GM21528 (cell line): ENCODE measurements around the gene CEACAM7.

Experiments used
- ATAC-seq: cut with Tn5 transposase; IDR thresholded peaks from one replicate; pipeline ENCODE4 v1.9.1; 2021; ENCODE audit warnings: mild to moderate bottlenecking, moderate library complexity; ENCODE audit not compliant: unreplicated experiment, low FRiP score

CEACAM7 gene

DNA sequence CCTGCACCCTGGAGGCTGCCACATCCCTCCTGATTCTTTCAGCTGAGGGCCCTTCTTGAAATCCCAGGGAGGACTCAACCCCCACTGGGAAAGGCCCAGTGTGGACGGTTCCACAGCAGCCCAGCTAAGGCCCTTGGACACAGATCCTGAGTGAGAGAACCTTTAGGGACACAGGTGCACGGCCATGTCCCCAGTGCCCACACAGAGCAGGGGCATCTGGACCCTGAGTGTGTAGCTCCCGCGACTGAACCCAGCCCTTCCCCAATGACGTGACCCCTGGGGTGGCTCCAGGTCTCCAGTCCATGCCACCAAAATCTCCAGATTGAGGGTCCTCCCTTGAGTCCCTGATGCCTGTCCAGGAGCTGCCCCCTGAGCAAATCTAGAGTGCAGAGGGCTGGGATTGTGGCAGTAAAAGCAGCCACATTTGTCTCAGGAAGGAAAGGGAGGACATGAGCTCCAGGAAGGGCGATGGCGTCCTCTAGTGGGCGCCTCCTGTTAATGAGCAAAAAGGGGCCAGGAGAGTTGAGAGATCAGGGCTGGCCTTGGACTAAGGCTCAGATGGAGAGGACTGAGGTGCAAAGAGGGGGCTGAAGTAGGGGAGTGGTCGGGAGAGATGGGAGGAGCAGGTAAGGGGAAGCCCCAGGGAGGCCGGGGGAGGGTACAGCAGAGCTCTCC is 13.5 kb upstream of the CEACAM7 start:
- ATAC-seq = no peak

DNA sequence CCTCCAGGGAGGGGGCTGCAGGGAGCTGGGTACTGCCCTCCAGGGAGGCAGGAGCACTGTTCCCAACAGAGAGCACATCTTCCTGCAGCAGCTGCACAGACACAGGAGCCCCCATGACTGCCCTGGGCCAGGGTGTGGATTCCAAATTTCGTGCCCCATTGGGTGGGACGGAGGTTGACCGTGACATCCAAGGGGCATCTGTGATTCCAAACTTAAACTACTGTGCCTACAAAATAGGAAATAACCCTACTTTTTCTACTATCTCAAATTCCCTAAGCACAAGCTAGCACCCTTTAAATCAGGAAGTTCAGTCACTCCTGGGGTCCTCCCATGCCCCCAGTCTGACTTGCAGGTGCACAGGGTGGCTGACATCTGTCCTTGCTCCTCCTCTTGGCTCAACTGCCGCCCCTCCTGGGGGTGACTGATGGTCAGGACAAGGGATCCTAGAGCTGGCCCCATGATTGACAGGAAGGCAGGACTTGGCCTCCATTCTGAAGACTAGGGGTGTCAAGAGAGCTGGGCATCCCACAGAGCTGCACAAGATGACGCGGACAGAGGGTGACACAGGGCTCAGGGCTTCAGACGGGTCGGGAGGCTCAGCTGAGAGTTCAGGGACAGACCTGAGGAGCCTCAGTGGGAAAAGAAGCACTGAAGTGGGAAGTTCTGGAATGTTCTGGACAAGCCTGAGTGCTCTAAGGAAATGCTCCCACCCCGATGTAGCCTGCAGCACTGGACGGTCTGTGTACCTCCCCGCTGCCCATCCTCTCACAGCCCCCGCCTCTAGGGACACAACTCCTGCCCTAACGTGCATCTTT is 12.5 kb upstream of the CEACAM7 start:
- ATAC-seq = no peak

DNA sequence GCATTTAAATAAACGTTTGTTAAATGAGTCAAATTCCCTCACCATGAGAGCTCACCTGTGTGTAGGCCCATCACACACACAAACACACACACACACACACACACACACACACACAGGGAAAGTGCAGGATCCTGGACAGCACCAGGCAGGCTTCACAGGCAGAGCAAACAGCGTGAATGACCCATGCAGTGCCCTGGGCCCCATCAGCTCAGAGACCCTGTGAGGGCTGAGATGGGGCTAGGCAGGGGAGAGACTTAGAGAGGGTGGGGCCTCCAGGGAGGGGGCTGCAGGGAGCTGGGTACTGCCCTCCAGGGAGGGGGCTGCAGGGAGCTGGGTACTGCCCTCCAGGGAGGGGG is 11.9 kb upstream of the CEACAM7 start:
- ATAC-seq = no peak

DNA sequence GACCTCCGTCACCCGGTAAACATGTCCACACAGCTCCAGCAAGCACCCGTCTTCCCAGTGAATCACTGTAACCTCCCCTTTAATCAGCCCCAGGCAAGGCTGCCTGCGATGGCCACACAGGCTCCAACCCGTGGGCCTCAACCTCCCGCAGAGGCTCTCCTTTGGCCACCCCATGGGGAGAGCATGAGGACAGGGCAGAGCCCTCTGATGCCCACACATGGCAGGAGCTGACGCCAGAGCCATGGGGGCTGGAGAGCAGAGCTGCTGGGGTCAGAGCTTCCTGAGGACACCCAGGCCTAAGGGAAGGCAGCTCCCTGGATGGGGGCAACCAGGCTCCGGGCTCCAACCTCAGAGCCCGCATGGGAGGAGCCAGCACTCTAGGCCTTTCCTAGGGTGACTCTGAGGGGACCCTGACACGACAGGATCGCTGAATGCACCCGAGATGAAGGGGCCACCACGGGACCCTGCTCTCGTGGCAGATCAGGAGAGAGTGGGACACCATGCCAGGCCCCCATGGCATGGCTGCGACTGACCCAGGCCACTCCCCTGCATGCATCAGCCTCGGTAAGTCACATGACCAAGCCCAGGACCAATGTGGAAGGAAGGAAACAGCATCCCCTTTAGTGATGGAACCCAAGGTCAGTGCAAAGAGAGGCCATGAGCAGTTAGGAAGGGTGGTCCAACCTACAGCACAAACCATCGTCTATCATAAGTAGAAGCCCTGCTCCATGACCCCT is 11.3 kb upstream of the CEACAM7 start:
- ATAC-seq = no peak

DNA sequence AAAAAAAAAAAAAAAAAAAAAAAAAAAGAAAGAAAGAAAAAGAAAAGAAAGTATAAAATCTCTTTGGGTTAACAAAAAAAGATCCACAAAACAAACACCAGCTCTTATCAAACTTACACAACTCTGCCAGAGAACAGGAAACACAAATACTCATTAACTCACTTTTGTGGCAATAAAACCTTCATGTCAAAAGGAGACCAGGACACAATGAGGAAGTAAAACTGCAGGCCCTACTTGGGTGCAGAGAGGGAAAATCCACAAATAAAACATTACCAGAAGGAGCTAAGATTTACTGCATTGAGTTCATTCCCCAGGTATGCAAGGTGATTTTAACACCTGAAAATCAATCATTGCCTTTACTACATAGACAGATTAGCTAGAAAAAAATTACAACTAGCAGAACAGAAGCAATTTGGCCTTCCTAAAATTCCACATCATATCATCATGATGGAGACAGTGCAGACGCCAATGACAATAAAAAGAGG is 10.7 kb upstream of the CEACAM7 start:
- ATAC-seq = no peak

DNA sequence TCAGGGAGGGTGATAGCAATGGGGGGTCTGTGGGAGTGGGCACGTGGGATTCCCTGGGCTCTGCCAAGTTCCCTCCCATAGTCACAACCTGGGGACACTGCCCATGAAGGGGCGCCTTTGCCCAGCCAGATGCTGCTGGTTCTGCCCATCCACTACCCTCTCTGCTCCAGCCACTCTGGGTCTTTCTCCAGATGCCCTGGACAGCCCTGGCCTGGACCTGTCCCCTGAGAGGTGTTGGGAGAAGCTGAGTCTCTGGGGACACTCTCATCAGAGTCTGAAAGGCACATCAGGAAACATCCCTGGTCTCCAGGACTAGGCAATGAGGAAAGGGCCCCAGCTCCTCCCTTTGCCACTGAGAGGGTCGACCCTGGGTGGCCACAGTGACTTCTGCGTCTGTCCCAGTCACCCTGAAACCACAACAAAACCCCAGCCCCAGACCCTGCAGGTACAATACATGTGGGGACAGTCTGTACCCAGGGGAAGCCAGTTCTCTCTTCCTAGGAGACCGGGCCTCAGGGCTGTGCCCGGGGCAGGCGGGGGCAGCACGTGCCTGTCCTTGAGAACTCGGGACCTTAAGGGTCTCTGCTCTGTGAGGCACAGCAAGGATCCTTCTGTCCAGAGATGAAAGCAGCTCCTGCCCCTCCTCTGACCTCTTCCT is 9.3 kb upstream of the CEACAM7 start:
- ATAC-seq = no peak

DNA sequence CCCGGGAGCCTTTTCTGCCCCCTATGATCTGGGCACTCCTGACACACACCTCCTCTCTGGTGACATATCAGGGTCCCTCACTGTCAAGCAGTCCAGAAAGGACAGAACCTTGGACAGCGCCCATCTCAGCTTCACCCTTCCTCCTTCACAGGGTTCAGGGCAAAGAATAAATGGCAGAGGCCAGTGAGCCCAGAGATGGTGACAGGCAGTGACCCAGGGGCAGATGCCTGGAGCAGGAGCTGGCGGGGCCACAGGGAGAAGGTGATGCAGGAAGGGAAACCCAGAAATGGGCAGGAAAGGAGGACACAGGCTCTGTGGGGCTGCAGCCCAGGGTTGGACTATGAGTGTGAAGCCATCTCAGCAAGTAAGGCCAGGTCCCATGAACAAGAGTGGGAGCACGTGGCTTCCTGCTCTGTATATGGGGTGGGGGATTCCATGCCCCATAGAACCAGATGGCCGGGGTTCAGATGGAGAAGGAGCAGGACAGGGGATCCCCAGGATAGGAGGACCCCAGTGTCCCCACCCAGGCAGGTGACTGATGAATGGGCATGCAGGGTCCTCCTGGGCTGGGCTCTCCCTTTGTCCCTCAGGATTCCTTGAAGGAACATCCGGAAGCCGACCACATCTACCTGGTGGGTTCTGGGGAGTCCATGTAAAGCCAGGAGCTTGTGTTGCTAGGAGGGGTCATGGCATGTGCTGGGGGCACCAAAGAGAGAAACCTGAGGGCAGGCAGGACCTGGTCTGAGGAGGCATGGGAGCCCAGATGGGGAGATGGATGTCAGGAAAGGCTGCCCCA is 8.5 kb upstream of the CEACAM7 start:
- ATAC-seq = no peak

DNA sequence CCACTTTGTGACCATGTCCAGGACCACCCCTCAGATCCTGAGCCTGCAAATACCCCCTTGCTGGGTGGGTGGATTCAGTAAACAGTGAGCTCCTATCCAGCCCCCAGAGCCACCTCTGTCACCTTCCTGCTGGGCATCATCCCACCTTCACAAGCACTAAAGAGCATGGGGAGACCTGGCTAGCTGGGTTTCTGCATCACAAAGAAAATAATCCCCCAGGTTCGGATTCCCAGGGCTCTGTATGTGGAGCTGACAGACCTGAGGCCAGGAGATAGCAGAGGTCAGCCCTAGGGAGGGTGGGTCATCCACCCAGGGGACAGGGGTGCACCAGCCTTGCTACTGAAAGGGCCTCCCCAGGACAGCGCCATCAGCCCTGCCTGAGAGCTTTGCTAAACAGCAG is 7.7 kb upstream of the CEACAM7 start:
- no peak for ATAC-seq

DNA sequence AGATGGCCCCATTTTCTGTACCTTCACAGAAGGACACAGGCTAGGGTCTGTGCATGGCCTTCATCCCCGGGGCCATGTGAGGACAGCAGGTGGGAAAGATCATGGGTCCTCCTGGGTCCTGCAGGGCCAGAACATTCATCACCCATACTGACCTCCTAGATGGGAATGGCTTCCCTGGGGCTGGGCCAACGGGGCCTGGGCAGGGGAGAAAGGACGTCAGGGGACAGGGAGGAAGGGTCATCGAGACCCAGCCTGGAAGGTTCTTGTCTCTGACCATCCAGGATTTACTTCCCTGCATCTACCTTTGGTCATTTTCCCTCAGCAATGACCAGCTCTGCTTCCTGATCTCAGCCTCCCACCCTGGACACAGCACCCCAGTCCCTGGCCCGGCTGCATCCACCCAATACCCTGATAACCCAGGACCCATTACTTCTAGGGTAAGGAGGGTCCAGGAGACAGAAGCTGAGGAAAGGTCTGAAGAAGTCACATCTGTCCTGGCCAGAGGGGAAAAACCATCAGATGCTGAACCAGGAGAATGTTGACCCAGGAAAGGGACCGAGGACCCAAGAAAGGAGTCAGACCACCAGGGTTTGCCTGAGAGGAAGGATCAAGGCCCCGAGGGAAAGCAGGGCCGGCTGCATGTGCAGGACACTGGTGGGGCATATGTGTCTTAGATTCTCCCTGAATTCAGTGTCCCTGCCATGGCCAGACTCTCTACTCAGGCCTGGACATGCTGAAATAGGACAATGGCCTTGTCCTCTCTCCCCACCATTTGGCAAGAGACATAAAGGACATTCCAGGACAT is 7.0 kb upstream of the CEACAM7 start:
- ATAC-seq = no peak

DNA sequence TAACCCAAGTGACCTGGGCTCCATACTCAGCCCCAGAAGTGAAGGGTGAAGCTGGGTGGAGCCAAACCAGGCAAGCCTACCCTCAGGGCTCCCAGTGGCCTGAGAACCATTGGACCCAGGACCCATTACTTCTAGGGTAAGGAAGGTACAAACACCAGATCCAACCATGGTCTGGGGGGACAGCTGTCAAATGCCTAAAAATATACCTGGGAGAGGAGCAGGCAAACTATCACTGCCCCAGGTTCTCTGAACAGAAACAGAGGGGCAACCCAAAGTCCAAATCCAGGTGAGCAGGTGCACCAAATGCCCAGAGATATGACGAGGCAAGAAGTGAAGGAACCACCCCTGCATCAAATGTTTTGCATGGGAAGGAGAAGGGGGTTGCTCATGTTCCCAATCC is 6.1 kb upstream of the CEACAM7 start:
- ATAC-seq = no peak

DNA sequence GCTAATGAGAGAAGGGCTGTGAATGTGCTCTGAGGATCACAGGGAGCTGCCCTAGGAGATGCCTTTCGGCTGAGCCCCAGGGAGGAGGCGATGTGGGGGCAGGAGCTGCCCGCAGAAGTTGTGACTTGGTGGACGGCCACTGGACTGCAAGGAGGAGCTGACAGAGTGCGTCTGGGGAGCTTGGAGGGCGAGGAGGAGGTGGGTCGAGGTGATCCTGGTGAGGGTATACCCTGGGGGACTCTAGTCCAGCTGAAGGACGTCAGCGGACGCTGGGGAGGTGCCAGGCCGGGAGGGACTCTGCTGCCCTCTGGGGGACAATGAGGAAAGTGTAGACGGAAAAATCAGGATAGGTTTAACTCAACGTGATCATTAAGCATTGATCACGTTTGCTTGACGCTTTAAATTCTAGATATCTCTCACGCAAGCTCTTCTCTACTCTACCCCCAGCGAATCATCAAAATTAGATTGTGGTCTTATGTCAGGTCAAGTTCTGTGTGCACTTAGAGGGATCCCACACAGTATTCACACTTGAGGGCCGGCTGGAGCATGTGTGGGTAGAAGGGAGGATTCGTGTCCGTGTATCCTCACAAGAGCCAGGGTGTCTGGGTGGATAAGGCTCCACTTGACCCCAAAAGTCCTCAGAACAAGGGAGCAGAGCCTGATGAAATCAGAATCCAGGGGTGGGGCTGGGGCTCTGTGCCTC is 3.3 kb upstream of the CEACAM7 start:
- no peak for ATAC-seq

DNA sequence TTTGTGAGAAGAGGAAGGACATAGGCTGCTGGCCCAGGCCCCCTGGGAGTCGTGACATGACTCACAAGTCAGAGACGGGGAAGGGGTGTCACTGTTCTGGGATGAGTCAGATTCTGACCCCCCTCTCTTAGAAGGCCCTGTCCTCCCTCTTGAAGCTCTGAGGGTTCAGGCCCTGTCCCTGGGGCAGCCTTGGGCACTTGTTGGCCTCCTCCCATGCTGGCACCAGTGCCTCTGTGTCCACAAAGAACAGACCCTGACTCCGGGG is 2.7 kb upstream of the CEACAM7 start:
- ATAC-seq = no peak

DNA sequence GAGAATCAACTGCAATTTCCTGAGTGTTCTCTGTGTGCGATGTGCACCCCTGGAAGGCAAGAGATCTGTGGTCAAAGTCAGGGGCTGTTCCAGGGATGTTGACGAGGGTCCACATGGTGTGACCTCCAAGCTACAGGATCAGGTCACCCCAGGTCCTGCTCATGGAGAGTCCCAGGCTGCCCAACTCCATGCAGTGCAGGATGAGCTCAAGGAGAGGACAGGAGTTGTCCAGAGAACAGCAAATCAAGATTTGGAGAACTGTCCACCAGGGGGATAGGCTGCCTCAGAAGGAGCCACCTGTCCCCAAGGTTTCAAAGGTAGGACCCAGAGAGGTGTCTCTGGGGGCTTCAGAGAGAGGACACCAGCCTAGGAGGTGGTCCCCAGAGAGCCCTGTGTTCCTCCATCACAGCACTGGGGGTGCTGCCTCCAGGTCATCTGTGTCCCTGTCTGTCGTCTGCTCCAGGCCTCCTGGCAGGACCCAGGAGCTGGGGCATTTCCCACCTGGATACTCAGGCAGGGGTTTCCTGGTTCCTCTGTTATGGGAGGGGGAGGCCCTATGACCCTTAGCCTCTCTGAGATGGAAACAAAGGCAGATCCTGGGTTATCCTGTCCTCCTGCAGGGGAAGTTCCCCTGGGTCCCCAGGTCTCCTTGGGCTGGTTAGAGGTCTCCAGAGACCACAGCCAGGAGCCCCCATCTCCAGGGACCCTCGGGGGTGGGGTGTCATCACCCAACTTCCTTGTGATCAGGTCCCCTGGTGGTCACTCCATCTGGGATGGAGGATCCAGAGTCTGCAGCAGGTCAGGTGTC is 2.1 kb upstream of the CEACAM7 start:
- no peak for ATAC-seq

DNA sequence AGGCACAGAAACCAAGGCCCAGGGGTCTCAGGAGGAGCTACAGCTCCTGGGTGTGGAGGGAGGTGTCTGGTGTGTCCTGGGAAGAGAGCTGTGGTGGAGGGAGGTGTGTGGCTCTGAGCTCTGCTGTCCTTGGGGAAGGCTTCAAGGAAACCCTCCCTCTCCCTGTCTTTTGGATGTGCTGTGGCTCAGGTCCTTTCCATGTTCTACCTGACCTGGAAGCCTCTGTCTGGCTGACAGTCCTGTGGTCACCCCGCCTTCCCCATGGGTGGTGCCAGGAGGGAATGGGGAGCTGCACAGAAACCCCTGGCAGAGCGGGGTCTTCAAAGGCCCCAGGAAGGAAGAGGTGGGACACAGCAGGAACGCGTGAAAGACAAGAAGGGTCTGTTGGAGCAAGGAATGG is 617 bp upstream of the CEACAM7 start:
- no peak for ATAC-seq

DNA sequence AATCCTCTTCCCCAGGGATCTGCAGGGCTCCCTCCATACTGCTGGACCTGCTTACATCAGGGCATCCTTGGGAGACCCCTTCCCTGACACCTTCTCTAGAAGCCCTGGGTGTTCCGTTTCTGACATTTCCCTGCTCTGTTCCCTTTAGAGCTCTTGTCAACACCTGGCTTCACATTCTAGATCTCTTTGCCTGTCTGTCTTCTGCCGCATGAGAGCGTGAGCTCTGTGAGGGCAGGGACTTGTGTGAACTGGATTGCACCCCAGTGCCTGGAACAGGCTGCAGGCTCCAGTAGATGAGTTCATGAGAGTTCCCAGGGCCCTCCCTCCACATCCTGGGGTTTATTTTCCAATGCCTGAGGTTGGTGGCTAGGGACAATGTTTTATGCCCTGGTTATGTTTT is 651 bp downstream of the CEACAM7 start:
- ATAC-seq = no peak

DNA sequence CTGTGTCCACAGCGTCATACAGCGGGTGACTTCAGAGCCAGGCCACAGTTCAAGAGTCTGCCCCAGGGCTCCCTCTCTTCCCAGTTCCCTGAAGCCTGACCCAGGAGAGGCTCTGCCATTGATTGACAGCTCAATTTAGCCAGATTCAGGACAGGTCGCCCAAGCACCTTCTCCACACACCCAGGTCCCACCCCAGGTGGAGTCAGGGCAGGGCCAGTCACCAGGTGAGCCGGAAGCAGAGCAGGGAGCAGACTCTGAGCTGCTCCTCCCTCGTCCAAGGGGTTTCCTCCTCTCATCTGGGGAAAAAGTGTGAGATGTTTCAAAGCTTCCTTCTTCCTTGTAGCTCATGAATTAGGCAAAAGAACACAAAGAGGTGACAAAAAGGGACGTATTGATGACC is 5.6 kb downstream of the CEACAM7 start:
- no peak for ATAC-seq

DNA sequence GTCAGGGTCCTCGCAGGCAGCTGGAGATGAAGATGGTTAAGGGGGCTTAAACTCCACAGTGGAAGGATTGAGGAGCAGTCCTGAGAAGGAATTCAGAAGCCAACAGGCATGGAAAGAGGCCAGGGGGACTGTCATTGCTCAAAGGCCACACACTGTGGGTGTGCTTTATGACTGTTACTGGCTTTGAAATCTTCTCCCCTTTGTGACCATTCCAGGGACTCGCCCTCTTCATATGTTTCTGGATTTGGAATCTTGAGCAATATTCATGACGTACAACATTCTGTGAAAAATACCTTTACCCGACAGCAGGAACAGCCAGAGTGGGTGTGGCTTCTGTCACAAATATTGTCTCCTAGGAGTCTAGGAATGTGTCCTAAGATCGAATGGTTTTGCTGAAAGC is 16.6 kb downstream of the CEACAM7 start:
- ATAC-seq = no peak

DNA sequence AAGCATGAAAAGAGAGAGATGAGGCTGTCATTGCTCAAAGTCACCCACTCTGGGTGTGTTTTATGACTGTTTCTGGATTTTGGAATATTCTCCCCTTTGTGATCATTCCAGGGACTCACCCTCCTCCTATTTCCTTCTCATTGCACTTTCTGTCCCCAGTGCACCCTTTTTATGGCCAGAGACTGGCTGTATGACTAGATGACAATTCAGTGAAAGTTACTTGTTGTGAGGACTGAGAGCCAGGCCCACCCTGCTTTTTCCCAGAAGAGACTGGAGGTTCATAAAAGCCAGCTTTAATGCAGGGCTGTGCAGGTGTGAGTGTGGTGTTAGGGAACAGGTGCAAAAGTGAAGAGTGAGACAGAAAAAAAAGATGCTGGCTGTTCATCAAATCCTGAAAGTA is 17.3 kb downstream of the CEACAM7 start:
- ATAC-seq = no peak
